ENCODE results near the gene ATP2C1.
"Not testable (repeated sequence)": the region's sequence is repeated elsewhere in the genome, so short reads cannot be mapped to it uniquely, and the experiment has no call there.

ATP2C1 gene

DNA sequence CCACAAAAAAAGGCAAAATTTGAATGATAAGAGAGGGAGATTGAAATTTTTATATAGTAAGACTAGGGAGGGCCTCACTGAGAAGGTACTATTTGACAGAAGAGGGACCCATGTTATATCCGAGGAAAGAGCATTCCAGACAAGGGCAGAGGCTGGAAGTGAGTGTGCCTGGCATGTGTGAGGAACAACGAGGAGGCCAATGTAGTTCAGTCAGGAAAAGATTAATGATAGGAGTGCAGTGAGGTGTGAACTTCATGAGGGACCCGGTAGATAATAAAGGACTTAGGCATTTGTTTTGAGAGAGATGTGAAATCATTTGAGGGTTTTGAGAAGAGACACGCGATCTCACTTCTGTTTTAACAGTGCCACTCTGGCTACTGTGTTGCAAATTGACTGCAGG is 96.4 kb downstream of the ATP2C1 start:
- no peak for DNase-seq

GRCh38 chr3:130991126-130991525 is 97.2 kb downstream of the ATP2C1 start:
- no peak for DNase-seq

GRCh38 chr3:130992344-130992743 is 98.5 kb downstream of the ATP2C1 start:
- DNase-seq = no peak

- DNase-seq = peak in 2 of 3 donors; percentile 39 to 43
Observed at GRCh38 chr3:130997289-130997688, 103.4 kb downstream of the ATP2C1 start.

- no peak for DNase-seq
Observed at GRCh38 chr3:131001071-131001470, 107.2 kb downstream of the ATP2C1 start.

DNA sequence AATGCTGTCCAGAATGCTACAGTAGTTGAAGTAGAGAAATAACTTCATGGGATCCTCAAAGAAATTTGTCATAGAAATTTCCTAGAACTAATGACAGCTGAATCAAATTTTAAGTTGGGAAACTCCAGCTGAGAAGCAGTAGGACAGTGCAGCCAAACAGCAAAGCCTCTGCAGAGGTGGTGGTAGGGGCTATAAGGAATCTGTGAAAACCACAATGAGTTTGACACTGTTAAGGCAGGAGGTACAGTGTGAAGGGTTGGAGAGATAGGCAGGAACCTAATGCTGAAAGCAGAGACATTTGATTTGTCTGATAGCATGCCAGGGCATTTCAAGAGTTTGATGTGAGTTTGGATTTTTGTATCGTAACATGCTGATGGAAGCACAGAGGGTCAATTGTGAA is 110.7 kb downstream of the ATP2C1 start:
- DNase-seq = no peak

DNA sequence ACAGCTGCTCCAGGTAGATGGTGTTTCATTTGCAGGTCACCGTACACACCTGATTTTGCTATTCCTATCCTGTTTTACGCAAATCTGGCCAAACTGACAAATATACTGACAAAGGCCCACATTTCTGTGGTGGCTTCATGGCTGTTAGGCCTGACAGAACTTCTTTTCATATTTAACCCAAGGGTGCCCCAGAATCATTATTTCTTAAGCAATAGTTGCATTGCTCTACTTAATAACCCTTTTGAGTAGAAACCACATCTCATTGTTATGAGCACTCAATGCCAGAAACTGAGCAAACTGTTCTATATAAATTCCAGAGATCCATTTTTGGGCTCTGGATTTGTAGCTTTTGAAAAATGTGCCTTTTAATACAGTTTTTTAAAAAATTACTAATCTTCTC is 113.4 kb downstream of the ATP2C1 start:
- DNase-seq = no peak

DNA sequence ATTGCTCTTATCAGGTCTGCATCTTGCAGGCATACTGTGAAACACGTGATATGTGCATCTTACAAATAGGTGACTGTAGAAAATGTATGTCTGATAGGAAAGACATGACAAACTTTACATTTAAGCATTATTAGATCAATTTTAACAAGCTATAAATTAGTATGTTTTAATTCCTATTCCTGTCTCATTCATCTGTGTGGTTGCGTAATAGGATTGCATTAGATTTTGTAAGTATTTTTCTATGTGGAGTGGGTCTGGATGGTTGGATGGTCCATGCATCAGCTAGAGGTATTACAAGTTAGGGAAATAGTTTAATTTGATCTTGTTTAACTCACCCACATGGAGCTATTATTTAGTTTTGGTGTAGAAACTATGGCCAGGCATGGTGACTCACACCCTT is 113.9 kb downstream of the ATP2C1 start:
- DNase-seq = no peak

- no peak for DNase-seq
Observed at GRCh38 chr3:131008326-131008725, 114.4 kb downstream of the ATP2C1 start.

DNA sequence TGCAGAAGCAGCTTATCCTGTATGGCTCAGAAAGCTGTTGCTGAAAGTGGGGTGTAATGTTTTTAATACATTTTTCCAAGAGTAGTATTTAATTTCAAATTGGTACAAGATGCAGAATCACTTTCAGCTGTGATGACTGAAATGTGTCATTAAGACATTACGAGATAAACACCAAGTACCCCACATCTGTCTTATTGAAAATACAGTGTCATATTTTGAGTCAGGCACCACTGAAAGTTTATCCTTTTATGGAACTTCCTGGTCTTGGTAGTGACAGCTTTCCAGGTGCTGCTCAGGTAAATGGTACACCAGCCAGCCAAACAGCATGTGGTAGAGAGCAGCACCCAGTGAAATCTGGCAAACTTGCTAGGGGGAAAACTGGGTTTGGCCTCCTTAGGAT is 115.8 kb downstream of the ATP2C1 start:
- DNase-seq = no peak

DNA sequence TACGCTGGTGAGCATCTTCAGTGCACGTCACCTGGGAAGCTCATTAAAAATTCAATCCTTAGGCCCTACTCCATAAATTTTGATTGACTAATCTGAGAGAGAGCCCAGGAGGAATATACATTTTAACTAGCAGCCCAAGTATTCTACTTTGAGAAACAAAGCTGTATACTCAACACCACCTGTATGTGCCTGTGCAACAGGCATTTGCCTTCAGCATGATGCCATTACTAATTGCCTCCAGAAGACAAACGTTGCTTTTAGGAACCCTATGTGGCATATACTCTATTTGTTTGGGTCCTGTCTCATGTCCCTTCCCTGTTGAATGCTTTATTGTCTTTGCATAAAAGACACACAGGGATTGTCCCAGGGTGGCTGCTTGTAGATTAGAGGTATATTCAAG is 125.1 kb downstream of the ATP2C1 start:
- DNase-seq = no peak

DNA sequence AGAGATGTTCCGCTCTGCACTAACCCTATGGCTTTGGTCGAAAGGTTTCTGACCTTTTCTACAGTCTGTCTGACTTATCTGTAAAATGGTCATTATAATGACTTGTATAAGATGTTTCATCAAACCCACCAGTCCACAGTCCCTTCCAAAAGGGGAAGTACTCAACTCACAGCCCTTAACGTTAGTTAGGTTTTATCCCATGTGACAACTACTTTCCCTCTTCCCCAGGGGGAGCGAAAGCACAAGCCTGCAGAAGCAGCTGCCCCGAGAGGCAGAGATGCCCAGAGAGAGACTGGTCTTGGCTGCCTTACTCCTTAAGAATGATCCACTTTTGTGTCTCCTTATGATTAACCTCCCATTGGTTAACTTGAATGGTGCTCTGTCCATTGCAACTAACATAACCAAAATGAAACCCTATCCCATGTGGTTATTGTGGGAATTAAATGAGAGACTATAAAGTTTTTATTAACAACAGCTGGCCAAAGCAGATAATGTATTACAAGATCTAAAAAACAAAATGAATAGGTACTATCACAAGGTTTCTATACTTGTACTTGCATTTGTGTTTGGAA is 126.3 kb downstream of the ATP2C1 start:
- DNase-seq = peak; percentile 64 to 82 (median 67)

DNA sequence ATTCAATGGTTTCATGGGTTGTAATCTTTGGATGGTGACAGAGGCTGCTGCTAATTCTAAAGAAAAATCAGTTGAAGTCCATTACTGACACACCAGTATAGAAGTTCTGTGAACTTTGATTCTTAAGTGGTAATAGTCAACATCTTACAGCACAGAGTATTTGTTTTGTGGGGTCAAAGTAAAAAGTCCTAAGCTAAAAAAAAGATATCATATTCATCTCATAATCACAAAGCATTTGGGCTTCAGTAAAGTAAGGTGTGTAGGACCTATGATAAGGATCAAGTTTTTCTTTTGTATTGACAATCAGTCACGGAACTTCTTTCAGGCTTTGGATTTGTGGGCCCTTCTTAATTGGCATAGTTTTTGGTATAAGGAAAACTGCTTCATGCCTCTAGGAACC is 131.7 kb downstream of the ATP2C1 start:
- DNase-seq = no peak

- peak; percentile 90 to 94 (median 93) for DNase-seq
Observed at GRCh38 chr3:131026321-131027151, 132.7 kb downstream of the ATP2C1 start, which contains the start of the genes ASTE1 and NEK11. TSS of gene ASTE1 (minus strand) at chr3:131026825. CDS start at chr3:131025306, 1,519 bp downstream. TSS of gene NEK11 (plus strand) at chr3:131026877. CDS start at chr3:131029709, 2,832 bp downstream.

GRCh38 chr3:131028844-131029243 is 135.0 kb downstream of the ATP2C1 start:
- DNase-seq = no peak

DNA sequence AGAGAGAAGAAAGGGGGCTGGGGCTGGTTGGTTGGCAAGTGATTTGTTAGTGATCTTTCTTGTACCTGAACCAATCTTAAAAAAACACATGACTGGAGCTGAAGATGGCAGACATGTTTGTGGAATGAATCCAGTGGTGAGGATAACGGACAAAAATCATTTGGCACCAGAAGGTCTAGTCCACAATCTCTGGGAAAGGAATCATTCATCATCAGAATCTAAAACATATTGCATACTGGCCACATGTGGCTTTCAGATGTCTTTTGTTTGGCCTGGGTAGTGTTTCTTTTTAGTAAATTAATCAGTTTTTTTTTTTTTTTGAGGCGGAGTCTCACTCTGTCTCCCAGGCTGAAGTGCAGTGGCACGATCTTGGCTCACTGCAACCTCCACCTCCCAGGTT is 137.8 kb downstream of the ATP2C1 start:
- DNase-seq = no peak

- DNase-seq = peak; percentile 60 to 81 (median 80)
Observed at GRCh38 chr3:131033480-131034080, 139.7 kb downstream of the ATP2C1 start.

DNA sequence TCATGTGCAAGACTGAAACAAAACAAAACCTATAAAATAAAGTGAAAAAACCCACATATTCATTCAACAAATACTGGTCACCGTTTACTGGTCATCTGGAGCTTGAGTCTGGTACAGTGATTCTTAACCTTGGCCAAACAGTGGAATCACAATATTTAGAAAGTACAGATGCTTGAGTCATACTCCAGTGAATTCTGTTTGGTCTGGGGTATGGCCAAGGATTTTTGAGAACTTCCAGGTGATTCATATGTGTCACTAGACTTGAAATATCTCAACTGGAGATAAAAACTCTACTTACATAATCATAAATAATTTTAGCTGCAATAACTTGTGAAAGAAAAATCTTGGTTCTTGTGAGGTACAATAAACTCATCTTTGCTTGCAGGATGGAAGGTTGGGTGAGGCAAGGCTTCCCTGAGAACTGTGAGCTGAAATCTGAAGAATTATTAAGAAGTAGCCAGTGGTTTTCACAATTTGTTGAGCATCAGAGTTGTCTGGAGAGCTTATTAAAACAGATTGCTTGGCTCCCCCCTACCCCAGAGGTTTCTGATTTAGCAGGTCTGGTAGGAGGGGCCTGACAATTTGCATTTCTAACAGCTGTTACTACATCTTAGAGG is 142.4 kb downstream of the ATP2C1 start:
- DNase-seq = no peak

GRCh38 chr3:131036986-131037385 is 143.1 kb downstream of the ATP2C1 start:
- DNase-seq = no peak

GRCh38 chr3:131038326-131038725 is 144.4 kb downstream of the ATP2C1 start:
- DNase-seq = no peak

GRCh38 chr3:131042271-131042985 is 148.5 kb downstream of the ATP2C1 start:
- not testable (repeated sequence) for DNase-seq

DNA sequence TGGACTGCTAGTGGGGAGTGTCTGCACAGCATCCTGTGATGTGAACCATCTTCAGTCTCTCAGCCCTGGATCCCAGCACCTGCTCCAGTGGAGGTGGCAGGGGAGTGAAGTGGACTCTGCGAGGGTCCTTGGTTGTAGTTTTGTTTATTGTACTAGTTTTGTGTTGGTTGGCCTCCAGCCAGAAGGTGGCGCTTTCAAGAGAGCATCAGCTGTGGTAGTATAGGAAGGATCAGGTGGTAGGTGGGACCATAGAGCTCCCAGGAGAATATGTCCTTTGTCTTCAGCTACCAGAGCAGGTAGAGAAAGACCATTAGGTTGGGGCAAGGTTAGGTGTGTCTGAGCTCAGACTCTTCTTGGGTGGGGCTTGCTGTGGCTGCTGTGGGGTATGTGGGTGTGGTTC is 153.7 kb downstream of the ATP2C1 start:
- DNase-seq = no peak

DNA sequence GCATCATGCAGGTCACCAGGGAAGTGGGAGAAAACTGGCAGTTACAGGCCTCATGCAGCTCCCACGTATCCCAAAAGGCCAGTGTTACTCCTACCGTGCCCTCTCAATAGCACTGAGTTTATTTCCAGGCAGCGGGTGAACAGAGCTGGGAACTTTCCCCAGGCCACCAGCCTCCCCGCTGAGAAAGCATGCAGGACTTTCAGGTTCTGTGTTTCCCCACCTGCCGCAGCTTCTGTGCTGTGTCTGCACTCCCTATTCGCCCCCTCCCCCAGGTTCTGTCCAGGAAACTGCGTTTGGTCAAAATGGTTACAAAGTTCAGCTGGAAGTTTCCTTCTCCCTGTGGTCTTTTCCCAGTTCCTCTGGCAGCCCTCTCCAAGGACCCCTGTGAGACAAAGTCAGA is 154.1 kb downstream of the ATP2C1 start:
- DNase-seq = no peak

Measured in suppressor macrophage treated with lipopolysaccharide for 1 hour (primary cell).